ENCODE results near the gene RPS19BP1. TPM values are rescaled to one million over a fixed set of nuclear protein-coding genes. Genes with fewer than 3 reads are reported as not detected.

RPS19BP1 gene
- total and polyA plus RNA-seq, 12 donors, result 39.5 to 250 (median 153) TPM

GRCh38 chr22:39479254-39479653 is 53.3 kb downstream of the RPS19BP1 start:
- DNase-seq, result no peak
- no peak overlapping the region for H3K27ac ChIP-seq
- intact Hi-C loops (cut with DNase I), result loop anchor here in 1 of 2 donors (10.0 kb wide), 1 partner anchor 536 kb away; no protein-coding TSS in a partner anchor
- TF ChIP-seq CTCF (IDR thresholded peaks at IDR 0.05), result no peak
- no peak for TF ChIP-seq POLR2A (IDR thresholded peaks at IDR 0.05)
- H3K4me3 ChIP-seq, result no peak overlapping the region
- WGBS, 4 donors, result 70 to 80% (median 76%) methylated on average over 3 of the region's 3 CpGs
- peaks cover 0 to 5% of the 10 kb centered on the region in 2 donors for H3K4me1 ChIP-seq (replicated peaks in 1 of 2)
- H3K36me3 ChIP-seq (replicated peaks in 1 of 2), result no peaks in the 10 kb centered on the region
- H3K9me3 ChIP-seq (replicated peaks in 1 of 3), result no peaks in the 10 kb centered on the region
- no peaks in the 10 kb centered on the region for H3K27me3 ChIP-seq

Other genes with a start within 250 kb of the RPS19BP1 start
- gene RPL3, start 213.1 kb downstream of the RPS19BP1 start, total RNA-seq, result 1,000 to 10,000 TPM; 1,374 to 2,518 (median 1,917) TPM
- 1,000 to 10,000 TPM; 1,433 to 2,713 (median 2,271) TPM for gene RPL3, start 213.1 kb downstream of the RPS19BP1 start, polyA plus RNA-seq
- gene SYNGR1, start 182.8 kb downstream of the RPS19BP1 start, total RNA-seq, result 10 to 100 TPM in 8 of 9 donors, 1 to 10 TPM in 1; 9.3 to 80.0 (median 31.7) TPM
- gene SYNGR1, start 182.8 kb downstream of the RPS19BP1 start, polyA plus RNA-seq, result 10 to 100 TPM in 2 of 3 donors, 1 to 10 TPM in 1; 8.5 to 26.4 (median 18.6) TPM
- 10 to 100 TPM; 16.2 to 38.0 (median 23.5) TPM for gene TAB1, start 133.0 kb downstream of the RPS19BP1 start, total RNA-seq
- gene TAB1, start 133.0 kb downstream of the RPS19BP1 start, polyA plus RNA-seq, result 10 to 100 TPM in 2 of 3 donors, 1 to 10 TPM in 1; 9.3 to 31.4 (median 20.6) TPM
- 1 to 10 TPM; 1.0 to 6.9 (median 2.3) TPM for gene MGAT3, start 75.7 kb downstream of the RPS19BP1 start, total RNA-seq
- gene MGAT3, start 75.7 kb downstream of the RPS19BP1 start, polyA plus RNA-seq, result 1 to 10 TPM in 2 of 3 donors, under 1 TPM in 1; 0.42 to 1.4 (median 1.2) TPM
- 10 to 100 TPM; 21.0 to 44.2 (median 26.8) TPM for gene MIEF1, start 30.5 kb downstream of the RPS19BP1 start, total RNA-seq
- 10 to 100 TPM in 1 of 3 donors, 1 to 10 TPM in 2; 5.1 to 27.0 (median 6.9) TPM for gene MIEF1, start 30.5 kb downstream of the RPS19BP1 start, polyA plus RNA-seq
- gene ATF4, start 12.2 kb downstream of the RPS19BP1 start, total RNA-seq, result 100 to 1,000 TPM; 207 to 498 (median 323) TPM
- gene ATF4, start 12.2 kb downstream of the RPS19BP1 start, polyA plus RNA-seq, result 1,000 to 10,000 TPM in 2 of 3 donors, 100 to 1,000 TPM in 1; 619 to 1,513 (median 1,039) TPM
- gene CACNA1I, start 38.0 kb upstream of the RPS19BP1 start, total RNA-seq, result 10 to 100 TPM in 2 of 9 donors, 1 to 10 TPM in 6, under 1 TPM in 1; 0.06 to 11.8 (median 2.6) TPM
- 10 to 100 TPM in 1 of 3 donors, 1 to 10 TPM in 1, under 1 TPM in 1; 0.46 to 20.1 (median 7.4) TPM for gene CACNA1I, start 38.0 kb upstream of the RPS19BP1 start, polyA plus RNA-seq